HepG2 (cell line): Measurements from ENCODE around the gene SMYD4. TPM values are rescaled to one million over a fixed set of nuclear protein-coding genes. Genes with fewer than 3 reads are reported as not detected.

Source experiments
- ADNP ChIP-seq: sonication (generic); formaldehyde crosslinking; IDR thresholded peaks from 2 replicates; pipeline ENCODE4 v1.4.0; 2020; ENCODE audit warnings: missing genetic modification reagents
- ARNT ChIP-seq: fragments of 450-650 bp; IDR thresholded peaks from 2 replicates; pipeline ENCODE4 v1.6.1; 2017
- CREM ChIP-seq, 2 experiments: sonication (generic) in 1 of 2; formaldehyde crosslinking in 1 of 2; IDR thresholded peaks; 2 replicates each; pipeline versions ENCODE4 v1.4.0 to v1.6.1; 2016 to 2020; ENCODE audit warnings: antibody characterized with exemption in 1 of 2, mild to moderate bottlenecking in 1 of 2, missing genetic modification reagents in 1 of 2
- FOXC1 ChIP-seq: sonication (generic); formaldehyde crosslinking; IDR thresholded peaks from 2 replicates; pipeline ENCODE4 v1.8.0; 2022; ENCODE audit warnings: mild to moderate bottlenecking, missing genetic modification reagents, borderline replicate concordance
- IKZF4 ChIP-seq: sonication (generic); formaldehyde crosslinking; IDR thresholded peaks from 2 replicates; pipeline ENCODE4 v1.5.1; 2020; ENCODE audit warnings: borderline replicate concordance, mild to moderate bottlenecking, low read depth, missing genetic modification reagents; ENCODE audit errors: not compliant biosample characterization
- NCOA1 ChIP-seq: sonication (generic); formaldehyde crosslinking; IDR thresholded peaks from 2 replicates; pipeline ENCODE4 v1.9.0; 2021; ENCODE audit warnings: missing genetic modification reagents
- NRL ChIP-seq: sonication (generic); formaldehyde crosslinking; IDR thresholded peaks from 2 replicates; pipeline ENCODE4 v1.5.0; 2020; ENCODE audit warnings: missing genetic modification reagents, mild to moderate bottlenecking, moderate library complexity, borderline replicate concordance
- ZBTB38 ChIP-seq: sonication (generic); formaldehyde crosslinking; IDR thresholded peaks from 2 replicates; pipeline ENCODE4 v1.5.1; 2020; ENCODE audit warnings: mild to moderate bottlenecking, missing genetic modification reagents
- ZKSCAN5 ChIP-seq: sonication (generic); formaldehyde crosslinking; IDR thresholded peaks from 2 replicates; pipeline ENCODE4 v1.5.1; 2020; ENCODE audit warnings: mild to moderate bottlenecking, missing genetic modification reagents
- ZNF496 ChIP-seq: sonication (generic); formaldehyde crosslinking; IDR thresholded peaks from 2 replicates; pipeline ENCODE4 v1.8.1; 2023; ENCODE audit warnings: mild to moderate bottlenecking, moderate library complexity, missing genetic modification reagents; ENCODE audit not compliant: insufficient replicate concordance
- ZNF510 ChIP-seq: sonication (generic); formaldehyde crosslinking; IDR thresholded peaks from 2 replicates; pipeline ENCODE4 v1.4.0; 2020; ENCODE audit warnings: low read depth, mild to moderate bottlenecking, missing genetic modification reagents
- ZNF766 ChIP-seq: sonication (generic); formaldehyde crosslinking; IDR thresholded peaks from 2 replicates; pipeline ENCODE4 v1.5.0; 2020; ENCODE audit warnings: missing genetic modification reagents, borderline replicate concordance
- polyA plus RNA-seq, 8 experiments: library from polyadenylated mRNA; depleted of rRNA in 3 of 8; stranded (reverse) in 7 of 8; unstranded in 1 of 8; fragments of >200 nt; fragmentation: Illumina TruSeq in 4 of 8; extraction: Trizol in 4 of 8; gene quantifications; 2 replicates each; pipeline versions ENCODE4 v1.2.1 to v1.2.3, GENCODE V29; 2011 to 2016; ENCODE audit warnings: low read depth in 4 of 8, missing spikeins in 1 of 8, mixed read lengths in 1 of 8; ENCODE audit not compliant: insufficient read depth in 1 of 8
- total RNA-seq, 5 experiments: library from RNA; depleted of rRNA; stranded (reverse); fragments of >200 nt; fragmentation: Illumina TruSeq; extraction: Trizol; gene quantifications; 2 replicates each; pipeline ENCODE4 v1.2.3, GENCODE V29; 2016; ENCODE audit warnings: low read depth in 1 of 5
- TF ChIP-seq, protein P1 (sequence below): sonication (generic); formaldehyde crosslinking; IDR thresholded peaks from 2 replicates; pipeline ENCODE4 v1.8.0; 2022; ENCODE audit warnings: missing genetic modification reagents, low read depth, mild to moderate bottlenecking, borderline replicate concordance
- TF ChIP-seq, protein P2 (sequence below): sonication (generic); formaldehyde crosslinking; IDR thresholded peaks from 2 replicates; pipeline ENCODE4 v1.9.0; 2021; ENCODE audit warnings: mild to moderate bottlenecking, missing genetic modification reagents
- TF ChIP-seq, protein P3 (sequence below): sonication (generic); formaldehyde crosslinking; IDR thresholded peaks from 2 replicates; pipeline ENCODE4 v1.8.1; 2023; ENCODE audit warnings: mild to moderate bottlenecking, missing genetic modification reagents
- TF ChIP-seq, protein P4 (sequence below): sonication (generic); formaldehyde crosslinking; IDR thresholded peaks from 2 replicates; pipeline ENCODE4 v1.9.0; 2022; ENCODE audit warnings: low read depth, missing genetic modification reagents

Gene SMYD4
- total and polyA plus RNA-seq, 2 of the 13 experiments (the other 11 are each of a cell fraction or from before 2014, with no cell fraction given) = 7.4 to 11.3 TPM

DNA sequence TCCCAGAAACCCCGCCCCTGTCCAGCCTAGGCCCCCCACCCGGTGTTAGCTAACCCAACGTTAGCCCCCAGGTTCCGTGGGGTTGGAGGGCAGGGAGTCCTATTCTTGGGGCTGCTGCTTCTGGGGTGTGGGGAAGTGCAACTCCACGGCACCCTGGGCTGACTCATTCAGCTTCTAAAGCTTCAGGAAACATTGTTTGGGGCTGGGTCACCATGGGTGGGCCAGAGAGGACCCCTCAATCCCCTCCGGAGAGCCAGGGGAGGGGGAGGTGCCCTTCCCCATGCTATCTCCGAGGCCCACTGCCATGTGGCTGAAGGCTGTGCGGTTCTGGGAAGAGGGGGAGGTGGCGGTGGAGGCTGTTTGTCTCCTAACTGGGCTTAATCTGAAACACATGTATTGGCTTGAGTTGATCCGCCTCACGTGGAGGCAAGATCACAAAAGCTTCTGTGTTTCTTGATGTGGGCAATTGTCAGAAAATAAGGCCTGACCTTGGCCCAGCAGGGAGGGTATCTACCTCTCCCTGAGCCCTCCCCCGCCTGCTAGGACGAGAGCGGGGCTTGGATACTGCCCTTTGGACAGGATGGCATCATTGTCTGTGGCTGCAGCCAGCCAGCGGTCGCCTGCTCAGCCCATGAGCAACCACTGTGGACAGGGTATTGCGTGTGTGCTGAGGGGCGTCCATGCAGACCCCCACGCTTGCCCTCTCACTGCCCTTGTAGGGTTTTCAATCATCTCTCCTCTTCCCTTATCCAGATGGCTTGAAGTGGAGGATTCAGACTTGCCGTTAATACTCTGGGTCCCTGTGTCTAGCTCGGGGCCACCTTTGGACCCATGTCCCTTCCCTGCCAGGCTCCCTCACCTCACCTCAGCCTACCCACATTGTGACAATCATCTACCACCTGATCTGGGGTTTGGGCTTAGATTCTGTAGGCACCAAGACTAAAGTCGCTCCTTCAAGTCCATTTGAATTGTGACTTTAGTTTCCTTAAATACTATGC lies 66.5 kb downstream of the SMYD4 start (continued):
- TF ChIP-seq, protein P1, sequence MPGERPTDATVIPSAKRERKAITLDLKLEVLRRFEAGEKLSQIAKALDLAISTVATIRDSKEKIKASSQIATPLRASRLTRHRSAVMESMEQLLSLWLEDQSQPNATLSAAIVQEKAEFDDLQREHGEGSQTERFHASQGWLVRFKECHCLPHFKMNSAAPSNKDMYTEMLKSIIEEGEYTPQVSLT (CRISPR knock-in tag) = no peak
- TF ChIP-seq, protein P2, sequence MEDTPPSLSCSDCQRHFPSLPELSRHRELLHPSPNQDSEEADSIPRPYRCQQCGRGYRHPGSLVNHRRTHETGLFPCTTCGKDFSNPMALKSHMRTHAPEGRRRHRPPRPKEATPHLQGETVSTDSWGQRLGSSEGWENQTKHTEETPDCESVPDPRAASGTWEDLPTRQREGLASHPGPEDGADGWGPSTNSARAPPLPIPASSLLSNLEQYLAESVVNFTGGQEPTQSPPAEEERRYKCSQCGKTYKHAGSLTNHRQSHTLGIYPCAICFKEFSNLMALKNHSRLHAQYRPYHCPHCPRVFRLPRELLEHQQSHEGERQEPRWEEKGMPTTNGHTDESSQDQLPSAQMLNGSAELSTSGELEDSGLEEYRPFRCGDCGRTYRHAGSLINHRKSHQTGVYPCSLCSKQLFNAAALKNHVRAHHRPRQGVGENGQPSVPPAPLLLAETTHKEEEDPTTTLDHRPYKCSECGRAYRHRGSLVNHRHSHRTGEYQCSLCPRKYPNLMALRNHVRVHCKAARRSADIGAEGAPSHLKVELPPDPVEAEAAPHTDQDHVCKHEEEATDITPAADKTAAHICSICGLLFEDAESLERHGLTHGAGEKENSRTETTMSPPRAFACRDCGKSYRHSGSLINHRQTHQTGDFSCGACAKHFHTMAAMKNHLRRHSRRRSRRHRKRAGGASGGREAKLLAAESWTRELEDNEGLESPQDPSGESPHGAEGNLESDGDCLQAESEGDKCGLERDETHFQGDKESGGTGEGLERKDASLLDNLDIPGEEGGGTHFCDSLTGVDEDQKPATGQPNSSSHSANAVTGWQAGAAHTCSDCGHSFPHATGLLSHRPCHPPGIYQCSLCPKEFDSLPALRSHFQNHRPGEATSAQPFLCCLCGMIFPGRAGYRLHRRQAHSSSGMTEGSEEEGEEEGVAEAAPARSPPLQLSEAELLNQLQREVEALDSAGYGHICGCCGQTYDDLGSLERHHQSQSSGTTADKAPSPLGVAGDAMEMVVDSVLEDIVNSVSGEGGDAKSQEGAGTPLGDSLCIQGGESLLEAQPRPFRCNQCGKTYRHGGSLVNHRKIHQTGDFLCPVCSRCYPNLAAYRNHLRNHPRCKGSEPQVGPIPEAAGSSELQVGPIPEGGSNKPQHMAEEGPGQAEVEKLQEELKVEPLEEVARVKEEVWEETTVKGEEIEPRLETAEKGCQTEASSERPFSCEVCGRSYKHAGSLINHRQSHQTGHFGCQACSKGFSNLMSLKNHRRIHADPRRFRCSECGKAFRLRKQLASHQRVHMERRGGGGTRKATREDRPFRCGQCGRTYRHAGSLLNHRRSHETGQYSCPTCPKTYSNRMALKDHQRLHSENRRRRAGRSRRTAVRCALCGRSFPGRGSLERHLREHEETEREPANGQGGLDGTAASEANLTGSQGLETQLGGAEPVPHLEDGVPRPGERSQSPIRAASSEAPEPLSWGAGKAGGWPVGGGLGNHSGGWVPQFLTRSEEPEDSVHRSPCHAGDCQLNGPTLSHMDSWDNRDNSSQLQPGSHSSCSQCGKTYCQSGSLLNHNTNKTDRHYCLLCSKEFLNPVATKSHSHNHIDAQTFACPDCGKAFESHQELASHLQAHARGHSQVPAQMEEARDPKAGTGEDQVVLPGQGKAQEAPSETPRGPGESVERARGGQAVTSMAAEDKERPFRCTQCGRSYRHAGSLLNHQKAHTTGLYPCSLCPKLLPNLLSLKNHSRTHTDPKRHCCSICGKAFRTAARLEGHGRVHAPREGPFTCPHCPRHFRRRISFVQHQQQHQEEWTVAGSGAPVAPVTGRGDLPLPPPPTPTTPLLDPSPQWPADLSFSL (CRISPR knock-in tag) = no peak
- TF ChIP-seq ZBTB38 (CRISPR knock-in tag) = peak; percentile 74; the same call in 1 of the 2 replicates
- no peak for TF ChIP-seq ADNP (CRISPR knock-in tag)
- 0 out of 2 replicates have a peak, but pooled peaks have one; percentile 36 for TF ChIP-seq NRL
- no peak for TF ChIP-seq ZNF496 (CRISPR knock-in tag)
- no peak for TF ChIP-seq IKZF4
- peak; percentile 79; the same call in 1 of the 2 replicates for TF ChIP-seq NCOA1 (CRISPR knock-in tag)
- TF ChIP-seq, protein P3, sequence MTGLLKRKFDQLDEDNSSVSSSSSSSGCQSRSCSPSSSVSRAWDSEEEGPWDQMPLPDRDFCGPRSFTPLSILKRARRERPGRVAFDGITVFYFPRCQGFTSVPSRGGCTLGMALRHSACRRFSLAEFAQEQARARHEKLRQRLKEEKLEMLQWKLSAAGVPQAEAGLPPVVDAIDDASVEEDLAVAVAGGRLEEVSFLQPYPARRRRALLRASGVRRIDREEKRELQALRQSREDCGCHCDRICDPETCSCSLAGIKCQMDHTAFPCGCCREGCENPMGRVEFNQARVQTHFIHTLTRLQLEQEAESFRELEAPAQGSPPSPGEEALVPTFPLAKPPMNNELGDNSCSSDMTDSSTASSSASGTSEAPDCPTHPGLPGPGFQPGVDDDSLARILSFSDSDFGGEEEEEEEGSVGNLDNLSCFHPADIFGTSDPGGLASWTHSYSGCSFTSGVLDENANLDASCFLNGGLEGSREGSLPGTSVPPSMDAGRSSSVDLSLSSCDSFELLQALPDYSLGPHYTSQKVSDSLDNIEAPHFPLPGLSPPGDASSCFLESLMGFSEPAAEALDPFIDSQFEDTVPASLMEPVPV (CRISPR knock-in tag) = no peak; the same call in none of the 2 replicates
- TF ChIP-seq, protein P4, sequence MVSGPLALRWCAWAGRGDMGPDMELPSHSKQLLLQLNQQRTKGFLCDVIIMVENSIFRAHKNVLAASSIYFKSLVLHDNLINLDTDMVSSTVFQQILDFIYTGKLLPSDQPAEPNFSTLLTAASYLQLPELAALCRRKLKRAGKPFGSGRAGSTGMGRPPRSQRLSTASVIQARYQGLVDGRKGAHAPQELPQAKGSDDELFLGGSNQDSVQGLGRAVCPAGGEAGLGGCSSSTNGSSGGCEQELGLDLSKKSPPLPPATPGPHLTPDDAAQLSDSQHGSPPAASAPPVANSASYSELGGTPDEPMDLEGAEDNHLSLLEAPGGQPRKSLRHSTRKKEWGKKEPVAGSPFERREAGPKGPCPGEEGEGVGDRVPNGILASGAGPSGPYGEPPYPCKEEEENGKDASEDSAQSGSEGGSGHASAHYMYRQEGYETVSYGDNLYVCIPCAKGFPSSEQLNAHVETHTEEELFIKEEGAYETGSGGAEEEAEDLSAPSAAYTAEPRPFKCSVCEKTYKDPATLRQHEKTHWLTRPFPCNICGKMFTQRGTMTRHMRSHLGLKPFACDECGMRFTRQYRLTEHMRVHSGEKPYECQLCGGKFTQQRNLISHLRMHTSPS (CRISPR knock-in tag) = peak; percentile 96
- peak; percentile 66; the same call in 1 of the 2 replicates for TF ChIP-seq CREM (IDR thresholded peaks at IDR 0.05)
- no peak for TF ChIP-seq CREM (CRISPR knock-in tag; IDR thresholded peaks at IDR 0.05)
- no peak for TF ChIP-seq ARNT
- TF ChIP-seq FOXC1 = peak; percentile 58; the same call in 1 of the 2 replicates
- no peak for TF ChIP-seq ZKSCAN5
- no peak for TF ChIP-seq ZNF510
- peak; percentile 69; the same call in 1 of the 2 replicates for TF ChIP-seq ZNF766
